GM12873 (cell line): Measurements from ENCODE around the gene ACP1.

Experiments
- CTCF ChIP-seq: IDR thresholded peaks from 2 replicates; pipeline ENCODE4 v1.5.1; 2012; ENCODE audit warnings: low read depth, mild to moderate bottlenecking, moderate library complexity, low read length, control low read depth; ENCODE audit not compliant: insufficient read depth; ENCODE audit errors: missing control alignments

Gene ACP1

DNA sequence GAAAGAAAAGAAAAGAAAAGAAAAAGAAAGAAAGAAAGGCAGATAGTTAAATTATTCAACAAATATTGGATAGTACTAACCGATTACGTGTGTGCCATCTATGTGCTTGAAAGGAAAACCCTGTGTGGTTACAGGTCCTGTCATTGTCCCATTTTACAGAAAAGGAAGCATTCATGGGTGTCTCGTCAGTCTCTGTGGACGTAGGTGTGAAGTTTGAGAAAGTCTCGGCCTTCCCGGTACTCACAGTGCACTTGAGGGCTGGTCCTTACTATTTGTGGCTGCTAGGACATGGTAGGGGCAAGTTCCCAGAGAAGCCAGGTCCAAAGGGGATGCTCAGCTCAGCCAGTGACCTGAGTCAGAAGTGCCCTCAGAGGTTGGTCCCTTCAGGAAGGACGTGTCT is 20.2 kb upstream of the ACP1 start:
- TF ChIP-seq CTCF, result no peak

- TF ChIP-seq CTCF, result peak; percentile 62
Observed at GRCh38 chr2:246489-247144, 18.1 kb upstream of the ACP1 start.

GRCh38 chr2:248724-249123 is 16.0 kb upstream of the ACP1 start:
- no peak for TF ChIP-seq CTCF

GRCh38 chr2:249538-250042 is 15.2 kb upstream of the ACP1 start:
- no peak for TF ChIP-seq CTCF

- TF ChIP-seq CTCF, result no peak
Observed at GRCh38 chr2:252001-252602, 12.6 kb upstream of the ACP1 start.

GRCh38 chr2:253202-253638 is 11.5 kb upstream of the ACP1 start:
- TF ChIP-seq CTCF, result no peak

GRCh38 chr2:254241-254640 is 10.5 kb upstream of the ACP1 start:
- no peak for TF ChIP-seq CTCF
